Stimulated activated CD4-positive, alpha-beta T cell treated with anti-CD3 and anti-CD28 coated beads, TNF-alpha, amount 100 ng/mL, for 1 hour (primary cell): Measurements from ENCODE around the gene LRRC45.
A peak's percentile ranks its signal among the peaks of the same experiment; 100 is the strongest.

Experiments used
- DNase-seq, 3 donors: peaks; one replicate each; pipeline ENCODE4 v3.0.0-alpha.2; 2020; ENCODE audit warnings: low read depth in 3 of 3, low spot score in 1 of 3

Gene LRRC45

GRCh38 chr17:82050152-82050760 lies 27.2 kb downstream of the LRRC45 start:
- DNase-seq, result no peak

DNA sequence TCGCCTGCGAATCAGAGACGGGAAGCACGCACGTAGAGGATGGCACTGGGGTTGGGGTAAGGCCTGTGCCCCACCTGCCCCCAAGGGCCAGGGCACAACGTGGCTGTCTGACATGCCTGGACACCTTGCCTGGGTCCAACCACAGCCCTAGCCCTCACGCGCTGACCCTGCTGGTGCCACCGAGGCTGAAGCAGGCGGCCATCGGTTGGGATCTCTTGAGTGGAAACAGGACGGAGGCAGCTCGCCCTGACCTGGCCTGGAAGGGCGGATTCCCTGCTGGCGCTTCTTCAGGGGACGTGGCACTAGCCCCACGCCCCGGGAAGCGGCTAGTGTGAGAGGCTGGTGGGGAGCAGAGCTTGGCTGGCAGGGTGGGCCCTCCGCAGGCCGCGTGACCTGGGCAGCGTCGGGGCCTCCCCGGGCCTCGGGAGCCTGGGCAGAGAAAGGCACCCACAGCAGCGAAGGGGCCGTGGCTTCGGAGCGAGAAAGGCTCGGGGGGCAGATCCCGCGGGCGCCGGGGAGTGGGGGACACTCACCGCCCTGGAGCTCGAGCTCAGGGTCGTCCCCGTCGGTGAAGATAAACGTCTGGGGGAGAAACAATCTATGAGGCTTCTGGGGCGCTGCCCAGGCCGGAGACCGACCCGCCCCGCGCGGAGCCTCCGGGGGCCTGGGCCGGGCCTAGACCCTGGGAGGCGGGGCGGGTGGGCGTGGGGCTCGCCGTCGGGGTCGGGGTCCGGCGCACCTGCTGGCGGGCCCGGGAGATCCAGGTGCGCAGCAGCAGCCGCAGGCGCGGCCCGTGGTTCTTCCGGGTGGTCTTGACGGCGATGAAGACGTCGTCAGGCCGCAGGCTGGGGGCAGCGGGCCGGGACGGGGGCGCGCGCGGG lies 27.9 kb downstream of the LRRC45 start:
- no peak for DNase-seq

GRCh38 chr17:82051776-82052637 lies 28.9 kb downstream of the LRRC45 start, which contains the start of the genes GPS1 and RFNG:
Gene GPS1, plus strand, starts transcription at chr17:82051898. Its CDS starts 34 bp downstream, at chr17:82051932.
Gene RFNG, minus strand, starts transcription at chr17:82051811. Its CDS starts 45 bp downstream, at chr17:82051766.
- DNase-seq, result peak; percentile 47 to 84 (median 50)

DNA sequence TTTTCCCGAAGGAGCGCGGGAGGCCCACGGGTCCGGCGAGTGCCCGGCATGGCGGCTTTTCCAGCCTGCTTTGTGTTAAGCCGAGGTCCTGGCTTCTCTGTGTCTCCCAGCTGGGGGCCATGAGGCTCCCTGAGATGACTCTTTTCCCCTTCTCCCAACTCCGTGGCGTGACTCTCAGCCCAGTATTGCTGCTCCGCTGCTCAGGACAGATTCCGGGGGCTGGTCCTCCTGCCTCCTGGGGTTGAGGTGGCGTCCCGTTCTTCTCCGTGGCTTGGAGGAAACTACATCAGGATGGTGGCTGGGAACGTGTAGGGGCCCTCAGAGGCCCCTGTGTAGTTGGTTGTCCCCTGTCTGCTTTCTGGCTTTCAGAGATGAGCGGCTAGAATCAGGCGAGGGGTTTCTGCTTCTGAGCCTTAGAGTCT lies 29.5 kb downstream of the LRRC45 start:
- DNase-seq, result no peak

DNA sequence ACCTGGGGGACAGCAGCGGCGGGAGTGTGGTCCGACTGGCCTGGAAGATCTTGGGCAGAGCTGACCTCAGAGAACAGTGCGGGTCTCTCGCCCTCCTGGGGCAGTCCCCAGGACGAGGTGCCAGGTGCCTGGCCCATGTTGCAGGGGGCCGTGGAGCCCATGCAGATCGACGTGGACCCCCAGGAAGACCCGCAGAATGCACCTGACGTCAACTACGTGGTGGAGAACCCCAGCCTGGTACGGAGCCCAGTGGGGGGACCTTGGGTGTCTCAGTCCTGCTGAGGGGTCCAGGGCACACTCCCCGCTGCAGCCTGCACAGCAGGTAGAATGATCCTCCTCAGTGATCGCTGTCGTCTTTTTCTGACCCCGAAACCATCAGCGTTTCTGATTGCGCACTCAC lies 30.0 kb downstream of the LRRC45 start:
- no peak for DNase-seq

GRCh38 chr17:82053556-82054263 lies 30.6 kb downstream of the LRRC45 start:
- DNase-seq, result no peak

GRCh38 chr17:82054351-82055022 lies 31.4 kb downstream of the LRRC45 start:
- no peak for DNase-seq

DNA sequence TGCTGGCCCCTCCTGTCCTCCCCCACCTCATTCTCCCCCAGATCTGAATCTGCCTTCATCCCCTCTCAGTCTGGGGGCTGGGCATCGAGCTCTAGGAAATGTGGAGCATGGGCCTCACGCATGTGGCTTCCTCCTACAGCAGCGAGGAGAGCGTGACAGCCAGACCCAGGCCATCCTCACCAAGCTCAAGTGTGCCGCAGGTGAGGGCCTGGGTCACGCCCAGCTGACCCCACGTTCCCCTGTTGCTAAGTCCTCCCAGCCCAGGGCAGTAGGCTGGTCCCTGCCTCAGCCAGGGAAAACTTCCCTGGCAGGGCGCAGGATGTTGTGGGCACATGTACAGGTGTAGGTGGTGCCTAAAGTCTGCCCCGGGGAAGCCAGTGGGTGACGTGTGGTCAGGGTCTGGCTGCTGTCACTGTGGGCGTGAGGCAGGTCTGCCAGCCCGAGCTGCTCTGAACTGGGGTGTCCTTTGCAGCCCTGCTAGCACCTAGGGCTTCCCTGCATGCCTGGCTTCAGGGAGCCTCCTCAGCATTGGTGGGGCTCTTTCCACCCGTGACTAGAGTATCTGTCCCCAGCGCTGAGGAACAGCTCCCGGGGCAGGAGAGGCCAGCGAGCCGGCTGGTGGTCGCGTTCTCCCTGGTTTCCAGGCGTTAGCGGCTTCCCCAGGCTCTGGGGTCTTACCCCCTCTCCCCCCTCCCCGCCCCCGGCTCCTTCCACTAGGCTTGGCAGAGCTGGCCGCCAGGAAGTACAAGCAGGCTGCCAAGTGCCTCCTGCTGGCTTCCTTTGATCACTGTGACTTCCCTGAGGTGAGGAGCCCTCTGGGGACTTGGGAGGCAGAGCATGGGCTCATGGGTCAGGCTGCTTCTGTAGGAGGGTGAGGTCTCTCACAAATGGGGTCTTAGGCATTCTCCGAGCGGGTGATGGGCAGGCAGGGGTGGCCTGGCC lies 32.2 kb downstream of the LRRC45 start:
- no peak for DNase-seq

GRCh38 chr17:82055965-82056728 lies 33.0 kb downstream of the LRRC45 start:
- no peak for DNase-seq

GRCh38 chr17:82056729-82057621 lies 33.9 kb downstream of the LRRC45 start:
- no peak for DNase-seq

- no peak for DNase-seq
These were observed 35.2 kb downstream of the LRRC45 start for GRCh38 chr17:82058230-82058854.

- no peak for DNase-seq
These were observed 35.7 kb downstream of the LRRC45 start for GRCh38 chr17:82058855-82059249.

- no peak for DNase-seq
These were observed 36.3 kb downstream of the LRRC45 start for GRCh38 chr17:82059272-82060000.

DNA sequence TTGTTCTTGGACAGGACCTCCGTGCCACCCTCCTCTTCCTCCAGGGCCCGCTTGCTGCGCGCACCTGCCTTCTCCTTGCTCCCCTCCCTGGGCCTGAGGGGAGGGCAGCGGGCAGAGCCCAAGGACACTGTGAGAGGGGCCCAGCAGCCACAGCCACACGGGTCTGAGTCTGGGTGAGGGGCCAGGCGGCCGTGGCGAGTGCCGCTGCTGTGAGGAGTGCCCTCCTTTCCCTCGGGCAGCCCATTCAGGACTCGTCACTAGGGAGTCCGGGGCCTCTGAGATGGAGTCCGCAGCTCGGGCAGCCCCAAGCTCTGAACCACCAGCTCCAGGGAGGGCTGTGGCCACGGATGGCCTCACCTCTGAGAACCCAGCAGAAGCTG lies 36.9 kb downstream of the LRRC45 start:
- no peak for DNase-seq

DNA sequence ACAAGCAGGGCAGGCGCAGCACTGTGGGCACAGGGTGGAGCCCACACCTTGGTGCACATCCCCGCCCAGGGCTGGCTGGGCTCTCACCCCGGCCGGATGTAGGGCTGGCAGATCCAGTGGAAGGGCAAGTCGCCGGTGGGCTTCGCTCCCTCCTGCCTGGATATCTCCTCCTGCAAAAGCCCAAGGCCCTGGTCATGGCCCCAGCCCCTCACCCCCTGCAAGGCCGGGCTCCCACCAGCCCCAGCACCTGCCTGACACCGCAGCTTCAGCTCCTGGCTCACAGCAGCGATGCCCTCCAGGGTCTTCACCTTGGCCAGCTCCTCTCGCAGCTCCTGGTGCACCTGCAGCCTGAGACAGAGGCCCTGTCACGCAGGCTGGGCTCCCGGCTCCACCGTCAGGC lies 37.5 kb downstream of the LRRC45 start:
- DNase-seq, result no peak
